Stimulated activated naive CD8-positive, alpha-beta T cell treated with anti-CD3 and anti-CD28 coated beads, Interleukin-15, Interleukin-2, amounts not matched to agents 100 ng/mL and 50 ng/mL, for 24 hours (primary cell): ENCODE data around the gene ZNF451.

ENCODE experiments used
- H3K27ac Mint-ChIP-seq: one replicate; pipeline ENCODE4 v1.8.0; 2021; ENCODE audit warnings: mild to moderate bottlenecking, mixed read lengths
- H3K27me3 Mint-ChIP-seq: one replicate; pipeline ENCODE4 v1.8.0; 2021; ENCODE audit warnings: mixed read lengths
- H3K36me3 Mint-ChIP-seq: one replicate; pipeline ENCODE4 v1.8.0; 2021; ENCODE audit warnings: low read depth, mixed read lengths
- H3K4me1 Mint-ChIP-seq: one replicate; pipeline ENCODE4 v1.8.0; 2021; ENCODE audit warnings: low read depth, mixed read lengths
- H3K4me3 Mint-ChIP-seq: one replicate; pipeline ENCODE4 v1.8.0; 2021; ENCODE audit warnings: mild to moderate bottlenecking, mixed read lengths
- H3K9me3 Mint-ChIP-seq: one replicate; pipeline ENCODE4 v1.8.0; 2021; ENCODE audit warnings: mixed read lengths

The ZNF451 gene

GRCh38 chr6:57190140-57190539 is 100.2 kb downstream of the ZNF451 start:
- Mint-ChIP-seq H3K4me3 (no peak overlapping the region), H3K9me3 (no peaks in the 10 kb centered on the region), H3K27ac (no peak overlapping the region), H3K27me3 (no peaks in the 10 kb centered on the region), H3K4me1 (no peaks in the 10 kb centered on the region), H3K36me3 (peaks cover 14% of the 10 kb centered on the region)

- H3K4me3 Mint-ChIP-seq, result no peak overlapping the region
- H3K27ac Mint-ChIP-seq, result no peak overlapping the region
- no peaks in the 10 kb centered on the region for H3K27me3 Mint-ChIP-seq
- peaks cover 4% of the 10 kb centered on the region for H3K36me3 Mint-ChIP-seq
- no peaks in the 10 kb centered on the region for H3K9me3 Mint-ChIP-seq
- H3K4me1 Mint-ChIP-seq, result no peaks in the 10 kb centered on the region
Measured at GRCh38 chr6:57193177-57193576, 103.2 kb downstream of the ZNF451 start.

- no peaks in the 10 kb centered on the region for H3K9me3 Mint-ChIP-seq
- H3K4me3 Mint-ChIP-seq, result no peak overlapping the region
- no peak overlapping the region for H3K27ac Mint-ChIP-seq
- peaks cover 4% of the 10 kb centered on the region for H3K36me3 Mint-ChIP-seq
- H3K4me1 Mint-ChIP-seq, result no peaks in the 10 kb centered on the region
- H3K27me3 Mint-ChIP-seq, result peaks cover under 1% of the 10 kb centered on the region
Measured at GRCh38 chr6:57195457-57195856, 105.5 kb downstream of the ZNF451 start.

DNA sequence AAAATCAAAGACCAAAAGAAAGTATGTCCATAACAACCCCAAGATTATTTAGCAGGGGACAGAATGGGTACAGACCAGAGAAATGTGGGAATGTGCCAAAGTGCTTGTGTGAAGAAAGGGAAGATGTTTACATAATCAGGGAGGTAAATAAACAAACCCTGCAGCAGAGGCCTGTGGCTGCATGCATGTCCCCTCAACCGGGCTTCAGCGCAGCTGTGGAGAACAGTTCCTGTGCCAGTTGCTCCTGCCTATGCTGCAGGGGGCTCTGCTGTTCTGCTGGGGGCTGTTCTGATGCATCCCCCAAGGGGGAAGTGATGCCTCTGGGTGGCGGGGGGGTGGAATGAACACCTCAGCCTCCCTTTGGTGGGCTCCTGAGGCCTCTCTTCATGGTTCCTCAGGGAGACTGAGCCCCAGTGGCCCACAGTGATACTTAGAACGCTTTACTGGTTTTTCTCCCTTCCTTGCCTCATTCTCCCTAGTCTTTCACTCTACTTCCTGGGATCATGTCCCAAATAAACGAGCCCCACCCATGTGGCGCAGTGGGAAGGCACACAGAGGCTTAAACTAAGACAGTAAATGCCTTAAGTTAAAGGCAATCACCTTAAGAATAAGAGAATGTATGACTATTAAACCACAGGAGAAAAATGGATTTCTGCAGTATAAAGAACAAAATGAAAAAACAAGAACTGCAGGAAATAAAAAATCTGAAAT is 109.1 kb downstream of the ZNF451 start:
- Mint-ChIP-seq H3K36me3 (no peaks in the 10 kb centered on the region), H3K9me3 (no peaks in the 10 kb centered on the region), H3K27me3 (peaks cover 4% of the 10 kb centered on the region), H3K4me1 (no peaks in the 10 kb centered on the region), H3K27ac (no peak overlapping the region), H3K4me3 (no peak overlapping the region)

DNA sequence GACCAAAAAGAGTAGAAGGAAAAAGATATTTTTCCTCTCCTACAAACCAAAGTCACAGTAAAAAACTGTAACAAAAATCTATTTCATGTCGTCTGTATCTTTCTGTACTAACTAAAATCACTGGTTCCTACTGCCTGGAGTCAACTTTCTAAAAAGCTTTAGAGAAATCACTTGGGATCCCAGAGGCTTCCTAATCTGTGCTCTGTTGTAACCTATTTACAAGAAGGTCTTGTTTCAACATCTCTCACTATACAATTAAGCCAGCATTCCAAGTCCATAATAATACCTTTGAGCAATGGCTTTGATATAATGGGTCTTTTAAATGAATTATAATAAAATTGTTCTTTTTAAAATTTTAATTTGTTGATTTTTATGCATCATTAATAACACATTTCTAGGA is 111.7 kb downstream of the ZNF451 start:
- no peaks in the 10 kb centered on the region for H3K36me3 Mint-ChIP-seq
- no peaks in the 10 kb centered on the region for H3K9me3 Mint-ChIP-seq
- no peak overlapping the region for H3K4me3 Mint-ChIP-seq
- peaks cover 6% of the 10 kb centered on the region for H3K4me1 Mint-ChIP-seq
- H3K27me3 Mint-ChIP-seq, result peaks cover 4% of the 10 kb centered on the region
- H3K27ac Mint-ChIP-seq, result no peak overlapping the region

DNA sequence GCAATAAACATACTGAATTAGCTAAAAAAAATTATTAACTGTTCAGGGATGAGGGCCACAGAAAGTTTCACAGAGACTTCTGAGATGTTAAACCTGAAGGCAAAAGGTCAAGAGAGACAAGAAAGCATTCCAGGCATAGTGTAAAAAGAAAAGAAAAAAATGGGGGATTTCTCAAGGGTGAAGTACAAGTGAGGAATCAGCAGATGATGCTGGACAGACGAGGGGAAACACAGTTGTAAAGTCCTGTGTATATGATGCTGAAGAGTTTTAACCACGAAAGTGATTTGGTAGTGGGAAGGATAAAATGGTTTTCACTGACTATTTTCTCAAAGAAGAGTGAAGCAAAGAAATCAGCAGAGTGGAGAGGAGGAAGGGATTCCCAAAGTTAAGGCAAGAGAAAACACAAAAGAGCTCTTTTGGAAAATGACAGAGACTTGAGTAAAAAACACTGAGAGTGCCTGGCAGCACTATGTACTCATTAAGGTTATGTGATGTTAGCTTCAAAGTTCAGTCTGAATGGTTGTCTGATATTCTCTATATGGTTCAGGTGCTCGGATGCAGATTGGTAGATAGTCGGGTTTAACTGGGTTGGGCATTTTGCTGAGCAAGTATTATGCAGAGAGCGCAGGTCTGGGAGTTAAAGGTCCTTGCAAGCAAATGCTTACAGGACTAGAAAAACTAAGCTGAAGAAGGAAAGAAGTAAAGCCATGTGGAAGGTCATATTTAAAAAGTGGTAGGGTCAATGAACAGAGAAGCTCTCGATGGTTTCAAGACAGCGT is 115.8 kb downstream of the ZNF451 start:
- Mint-ChIP-seq H3K27ac (no peak overlapping the region), H3K4me3 (no peak overlapping the region), H3K36me3 (no peaks in the 10 kb centered on the region), H3K27me3 (peaks cover under 1% of the 10 kb centered on the region), H3K4me1 (peaks cover 17% of the 10 kb centered on the region), H3K9me3 (no peaks in the 10 kb centered on the region)

GRCh38 chr6:57207141-57207540 is 117.2 kb downstream of the ZNF451 start:
- Mint-ChIP-seq H3K4me3 (no peak overlapping the region), H3K9me3 (no peaks in the 10 kb centered on the region), H3K36me3 (no peaks in the 10 kb centered on the region), H3K27ac (no peak overlapping the region), H3K4me1 (peaks cover 17% of the 10 kb centered on the region), H3K27me3 (no peaks in the 10 kb centered on the region)

DNA sequence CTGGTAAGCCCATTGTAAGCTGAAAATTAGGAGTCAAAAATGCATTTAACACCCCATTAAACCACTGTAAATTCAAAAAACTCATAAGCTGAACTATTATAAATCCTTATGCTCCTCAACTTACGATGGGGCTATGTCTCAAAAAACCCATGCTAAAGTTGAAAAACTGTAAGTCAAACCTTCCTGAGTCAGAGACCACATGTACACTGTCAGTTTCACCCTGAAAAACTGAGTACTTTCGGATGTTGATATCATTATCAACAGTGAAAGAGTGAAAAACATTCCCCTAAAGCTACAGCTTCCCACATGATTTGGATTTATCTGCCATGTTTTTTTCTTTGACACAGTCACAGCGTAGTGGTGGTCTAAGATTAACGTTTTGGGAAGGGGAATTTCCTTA is 117.9 kb downstream of the ZNF451 start:
- Mint-ChIP-seq H3K9me3 (no peaks in the 10 kb centered on the region), H3K27me3 (no peaks in the 10 kb centered on the region), H3K4me3 (no peak overlapping the region), H3K27ac (no peak overlapping the region), H3K4me1 (peaks cover 17% of the 10 kb centered on the region), H3K36me3 (no peaks in the 10 kb centered on the region)

DNA sequence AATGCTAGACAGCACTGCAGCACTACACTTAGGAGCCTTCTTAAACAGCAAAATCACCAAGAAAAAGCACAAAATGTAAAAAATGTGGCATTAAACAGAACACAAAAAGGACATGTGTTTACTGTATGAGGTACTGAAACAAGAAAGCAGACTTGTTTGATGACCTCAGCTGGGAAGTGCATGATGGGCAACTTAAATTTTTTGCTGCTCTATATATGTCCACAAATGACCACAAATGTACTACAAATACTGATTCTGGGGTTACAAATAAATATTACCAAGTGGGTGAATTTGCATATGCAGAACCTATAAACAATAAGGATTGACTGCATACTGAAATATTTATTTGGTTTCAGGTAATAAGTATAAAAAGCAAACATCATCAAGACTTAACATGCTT is 119.0 kb downstream of the ZNF451 start:
- Mint-ChIP-seq H3K27ac (no peak overlapping the region), H3K27me3 (no peaks in the 10 kb centered on the region), H3K4me3 (no peak overlapping the region), H3K36me3 (no peaks in the 10 kb centered on the region), H3K4me1 (peaks cover 23% of the 10 kb centered on the region), H3K9me3 (no peaks in the 10 kb centered on the region)

DNA sequence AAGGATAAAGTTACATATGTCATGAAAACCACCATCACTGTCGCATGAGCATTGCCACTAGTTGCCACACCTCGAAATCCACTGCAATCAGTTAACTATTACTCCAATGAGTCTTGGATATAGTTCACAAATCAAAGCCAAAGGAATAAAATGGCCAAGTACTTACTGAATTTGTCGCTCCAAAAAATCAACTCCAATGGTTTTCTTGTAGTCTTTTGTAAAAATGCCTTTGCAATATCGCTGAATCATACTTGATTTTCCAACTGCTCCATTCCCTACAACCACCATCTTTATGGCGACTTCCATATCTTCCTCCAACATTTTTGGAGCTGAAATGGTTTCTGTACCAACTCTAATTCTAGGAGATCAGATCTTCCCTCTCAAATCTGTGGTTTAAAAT is 120.1 kb downstream of the ZNF451 start:
- Mint-ChIP-seq H3K9me3 (peaks cover 5% of the 10 kb centered on the region), H3K27ac (no peak overlapping the region), H3K36me3 (peaks cover 3% of the 10 kb centered on the region)

DNA sequence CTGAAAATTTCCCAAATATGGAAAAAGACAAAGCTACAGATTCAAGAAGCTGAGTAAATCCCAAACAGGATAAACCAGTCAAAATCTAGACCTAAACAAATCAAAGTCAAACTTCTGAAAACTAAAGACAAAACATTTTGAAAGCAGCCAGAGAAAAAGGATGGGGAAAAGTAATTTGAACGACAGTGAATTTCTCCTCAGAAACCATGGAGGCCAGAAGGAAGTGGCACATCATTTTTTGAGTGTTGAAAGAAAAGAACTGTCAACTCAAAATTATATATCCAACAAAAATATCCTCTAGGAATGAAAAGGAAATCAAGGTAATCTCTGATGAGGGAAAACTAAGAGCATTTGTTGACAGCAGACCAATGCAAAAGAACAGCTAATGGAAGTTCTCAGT is 125.3 kb downstream of the ZNF451 start:
- no peak overlapping the region for H3K27ac Mint-ChIP-seq
- H3K4me3 Mint-ChIP-seq, result no peak overlapping the region
- peaks cover 11% of the 10 kb centered on the region for H3K9me3 Mint-ChIP-seq
- H3K27me3 Mint-ChIP-seq, result peaks cover 15% of the 10 kb centered on the region
- peaks cover 20% of the 10 kb centered on the region for H3K4me1 Mint-ChIP-seq
- peaks cover 5% of the 10 kb centered on the region for H3K36me3 Mint-ChIP-seq

More for the DNA sequence above, 120.1 kb downstream of the ZNF451 start:
- peaks cover 33% of the 10 kb centered on the region for H3K4me1 Mint-ChIP-seq
- no peak overlapping the region for H3K4me3 Mint-ChIP-seq
- no peaks in the 10 kb centered on the region for H3K27me3 Mint-ChIP-seq

DNA sequence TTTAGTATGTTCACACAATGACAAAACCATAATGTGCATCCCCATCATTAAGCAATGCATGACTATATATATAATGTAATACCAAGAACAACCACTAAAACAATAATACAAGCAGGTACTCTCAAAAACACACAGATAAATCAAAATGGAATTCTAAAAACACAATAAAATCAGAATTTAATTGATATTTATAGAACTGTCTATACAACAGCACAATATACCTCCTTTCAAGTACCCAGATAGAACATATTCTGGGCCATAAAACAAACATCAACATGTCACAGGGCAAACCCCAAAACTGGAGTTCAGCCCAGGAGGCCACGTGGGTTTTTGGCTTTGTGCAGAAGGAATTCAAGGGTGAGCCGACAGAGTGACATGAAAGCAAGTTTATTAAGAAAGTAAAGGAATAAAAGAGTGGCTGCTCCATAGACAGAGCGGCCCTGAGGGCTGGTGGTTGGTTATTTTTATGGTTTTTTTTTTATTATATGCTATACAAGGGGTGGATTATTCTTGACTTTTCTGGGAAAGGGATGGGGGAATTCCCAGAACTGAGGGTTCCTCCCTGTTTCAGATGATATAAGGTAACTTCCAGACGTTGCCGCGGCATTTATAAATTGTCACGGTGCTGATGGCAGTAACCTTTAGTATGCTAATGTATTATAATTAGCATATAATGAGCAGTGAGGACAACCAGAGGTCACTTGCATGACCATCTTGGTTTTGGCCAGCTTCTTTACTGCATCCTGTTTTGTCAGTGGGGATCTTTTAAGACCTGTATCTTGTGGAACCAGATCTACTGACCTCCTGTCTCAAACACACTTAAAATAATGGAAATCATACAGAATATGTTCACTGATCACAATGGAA is 126.5 kb downstream of the ZNF451 start:
- H3K4me3 Mint-ChIP-seq, result no peak overlapping the region
- H3K27ac Mint-ChIP-seq, result no peak overlapping the region
- H3K4me1 Mint-ChIP-seq, result peaks cover 26% of the 10 kb centered on the region
- H3K9me3 Mint-ChIP-seq, result peaks cover 11% of the 10 kb centered on the region
- H3K36me3 Mint-ChIP-seq, result peaks cover 5% of the 10 kb centered on the region
- peaks cover 24% of the 10 kb centered on the region for H3K27me3 Mint-ChIP-seq

GRCh38 chr6:57217270-57217669 is 127.3 kb downstream of the ZNF451 start:
- Mint-ChIP-seq H3K36me3 (peaks cover 5% of the 10 kb centered on the region), H3K27me3 (peaks cover 24% of the 10 kb centered on the region), H3K27ac (no peak overlapping the region), H3K4me1 (peaks cover 30% of the 10 kb centered on the region), H3K4me3 (no peak overlapping the region), H3K9me3 (peaks cover 11% of the 10 kb centered on the region)
